ENCODE results near the gene RGS2.

RGS2 gene

GRCh38 chr1:192776206-192776605 lies 32.6 kb upstream of the RGS2 start:
- no peak overlapping the region for H3K4me3 ChIP-seq (ENCODE audit: low read length)
- H3K4me1 ChIP-seq (ENCODE audit: control insufficient read depth, insufficient read depth, low read length) = no peaks in the 10 kb centered on the region
- H3K9ac ChIP-seq (ENCODE audit: low read length) = no peak overlapping the region
- no peaks in the 10 kb centered on the region for H3K36me3 ChIP-seq (ENCODE audit: control insufficient read depth, insufficient read depth, low read length)
- no peaks in the 10 kb centered on the region for H3K27me3 ChIP-seq (ENCODE audit: control insufficient read depth, insufficient read depth, low read length)
- H3K9me3 ChIP-seq (ENCODE audit: control insufficient read depth, low read length) = no peaks in the 10 kb centered on the region

- H3K9ac ChIP-seq (ENCODE audit: low read length) = no peak overlapping the region
- H3K4me3 ChIP-seq (ENCODE audit: low read length) = no peak overlapping the region
- H3K9me3 ChIP-seq (ENCODE audit: control insufficient read depth, low read length) = no peaks in the 10 kb centered on the region
- H3K27me3 ChIP-seq (ENCODE audit: control insufficient read depth, insufficient read depth, low read length) = no peaks in the 10 kb centered on the region
- no peaks in the 10 kb centered on the region for H3K4me1 ChIP-seq (ENCODE audit: control insufficient read depth, insufficient read depth, low read length)
- H3K36me3 ChIP-seq (ENCODE audit: control insufficient read depth, insufficient read depth, low read length) = no peaks in the 10 kb centered on the region
These were observed 31.8 kb upstream of the RGS2 start for GRCh38 chr1:192776998-192777397.

- H3K9ac ChIP-seq (ENCODE audit: low read length) = no peak overlapping the region
These were observed 25.0 kb upstream of the RGS2 start for GRCh38 chr1:192783791-192784190.

GRCh38 chr1:192784397-192784796 lies 24.4 kb upstream of the RGS2 start:
- no peaks in the 10 kb centered on the region for H3K27me3 ChIP-seq (ENCODE audit: control insufficient read depth, insufficient read depth, low read length)
- H3K36me3 ChIP-seq (ENCODE audit: control insufficient read depth, insufficient read depth, low read length) = no peaks in the 10 kb centered on the region
- H3K9me3 ChIP-seq (ENCODE audit: control insufficient read depth, low read length) = no peaks in the 10 kb centered on the region
- no peak overlapping the region for H3K9ac ChIP-seq (ENCODE audit: low read length)
- no peaks in the 10 kb centered on the region for H3K4me1 ChIP-seq (ENCODE audit: control insufficient read depth, insufficient read depth, low read length)
- H3K4me3 ChIP-seq (ENCODE audit: low read length) = no peak overlapping the region

More at GRCh38 chr1:192783791-192784190, 25.0 kb upstream of the RGS2 start:
- Histone ChIP-seq H3K4me3 (ENCODE audit: low read length) (no peak overlapping the region), H3K9me3 (ENCODE audit: control insufficient read depth, low read length) (no peaks in the 10 kb centered on the region), H3K27me3 (ENCODE audit: control insufficient read depth, insufficient read depth, low read length) (no peaks in the 10 kb centered on the region), H3K4me1 (ENCODE audit: control insufficient read depth, insufficient read depth, low read length) (no peaks in the 10 kb centered on the region), H3K36me3 (ENCODE audit: control insufficient read depth, insufficient read depth, low read length) (no peaks in the 10 kb centered on the region)

- Histone ChIP-seq H3K4me3 (ENCODE audit: low read length) (no peak overlapping the region), H3K9ac (ENCODE audit: low read length) (no peak overlapping the region), H3K36me3 (ENCODE audit: control insufficient read depth, insufficient read depth, low read length) (no peaks in the 10 kb centered on the region), H3K4me1 (ENCODE audit: control insufficient read depth, insufficient read depth, low read length) (no peaks in the 10 kb centered on the region), H3K9me3 (ENCODE audit: control insufficient read depth, low read length) (no peaks in the 10 kb centered on the region), H3K27me3 (ENCODE audit: control insufficient read depth, insufficient read depth, low read length) (no peaks in the 10 kb centered on the region)
These were observed 22.3 kb upstream of the RGS2 start for GRCh38 chr1:192786576-192786975.

GRCh38 chr1:192787914-192788585 lies 20.8 kb upstream of the RGS2 start:
- H3K36me3 ChIP-seq (ENCODE audit: control insufficient read depth, insufficient read depth, low read length) = no peaks in the 10 kb centered on the region
- H3K4me3 ChIP-seq (ENCODE audit: low read length) = no peak overlapping the region
- H3K27me3 ChIP-seq (ENCODE audit: control insufficient read depth, insufficient read depth, low read length) = no peaks in the 10 kb centered on the region
- no peaks in the 10 kb centered on the region for H3K9me3 ChIP-seq (ENCODE audit: control insufficient read depth, low read length)
- H3K4me1 ChIP-seq (ENCODE audit: control insufficient read depth, insufficient read depth, low read length) = no peaks in the 10 kb centered on the region
- no peak overlapping the region for H3K9ac ChIP-seq (ENCODE audit: low read length)

GRCh38 chr1:192789871-192790270 lies 19.0 kb upstream of the RGS2 start:
- no peaks in the 10 kb centered on the region for H3K27me3 ChIP-seq (ENCODE audit: control insufficient read depth, insufficient read depth, low read length)
- no peak overlapping the region for H3K4me3 ChIP-seq (ENCODE audit: low read length)
- no peaks in the 10 kb centered on the region for H3K36me3 ChIP-seq (ENCODE audit: control insufficient read depth, insufficient read depth, low read length)
- H3K4me1 ChIP-seq (ENCODE audit: control insufficient read depth, insufficient read depth, low read length) = no peaks in the 10 kb centered on the region
- no peak overlapping the region for H3K9ac ChIP-seq (ENCODE audit: low read length)
- H3K9me3 ChIP-seq (ENCODE audit: control insufficient read depth, low read length) = no peaks in the 10 kb centered on the region

- Histone ChIP-seq H3K9ac (ENCODE audit: low read length) (no peak overlapping the region), H3K27me3 (ENCODE audit: control insufficient read depth, insufficient read depth, low read length) (no peaks in the 10 kb centered on the region), H3K9me3 (ENCODE audit: control insufficient read depth, low read length) (no peaks in the 10 kb centered on the region), H3K36me3 (ENCODE audit: control insufficient read depth, insufficient read depth, low read length) (no peaks in the 10 kb centered on the region), H3K4me3 (ENCODE audit: low read length) (no peak overlapping the region), H3K4me1 (ENCODE audit: control insufficient read depth, insufficient read depth, low read length) (no peaks in the 10 kb centered on the region)
These were observed 16.2 kb upstream of the RGS2 start for GRCh38 chr1:192792628-192793027.

- no peaks in the 10 kb centered on the region for H3K4me1 ChIP-seq (ENCODE audit: control insufficient read depth, insufficient read depth, low read length)
These were observed 14.7 kb upstream of the RGS2 start for GRCh38 chr1:192793983-192794767.

GRCh38 chr1:192794768-192795035 lies 14.1 kb upstream of the RGS2 start:
- Histone ChIP-seq H3K9me3 (ENCODE audit: control insufficient read depth, low read length) (no peaks in the 10 kb centered on the region), H3K27me3 (ENCODE audit: control insufficient read depth, insufficient read depth, low read length) (no peaks in the 10 kb centered on the region), H3K36me3 (ENCODE audit: control insufficient read depth, insufficient read depth, low read length) (no peaks in the 10 kb centered on the region), H3K4me3 (ENCODE audit: low read length) (no peak overlapping the region), H3K4me1 (ENCODE audit: control insufficient read depth, insufficient read depth, low read length) (no peaks in the 10 kb centered on the region), H3K9ac (ENCODE audit: low read length) (no peak overlapping the region)

More at GRCh38 chr1:192793983-192794767, 14.7 kb upstream of the RGS2 start:
- H3K36me3 ChIP-seq (ENCODE audit: control insufficient read depth, insufficient read depth, low read length) = no peaks in the 10 kb centered on the region
- no peaks in the 10 kb centered on the region for H3K27me3 ChIP-seq (ENCODE audit: control insufficient read depth, insufficient read depth, low read length)
- no peaks in the 10 kb centered on the region for H3K9me3 ChIP-seq (ENCODE audit: control insufficient read depth, low read length)
- H3K9ac ChIP-seq (ENCODE audit: low read length) = no peak overlapping the region
- no peak overlapping the region for H3K4me3 ChIP-seq (ENCODE audit: low read length)

GRCh38 chr1:192795916-192796618 lies 12.8 kb upstream of the RGS2 start:
- H3K4me1 ChIP-seq (ENCODE audit: control insufficient read depth, insufficient read depth, low read length) = no peaks in the 10 kb centered on the region
- no peak overlapping the region for H3K9ac ChIP-seq (ENCODE audit: low read length)
- H3K9me3 ChIP-seq (ENCODE audit: control insufficient read depth, low read length) = no peaks in the 10 kb centered on the region
- no peaks in the 10 kb centered on the region for H3K36me3 ChIP-seq (ENCODE audit: control insufficient read depth, insufficient read depth, low read length)
- no peak overlapping the region for H3K4me3 ChIP-seq (ENCODE audit: low read length)
- no peaks in the 10 kb centered on the region for H3K27me3 ChIP-seq (ENCODE audit: control insufficient read depth, insufficient read depth, low read length)

GRCh38 chr1:192797143-192797542 lies 11.7 kb upstream of the RGS2 start:
- no peaks in the 10 kb centered on the region for H3K9me3 ChIP-seq (ENCODE audit: control insufficient read depth, low read length)
- no peak overlapping the region for H3K9ac ChIP-seq (ENCODE audit: low read length)
- H3K4me3 ChIP-seq (ENCODE audit: low read length) = no peak overlapping the region
- no peaks in the 10 kb centered on the region for H3K36me3 ChIP-seq (ENCODE audit: control insufficient read depth, insufficient read depth, low read length)
- H3K4me1 ChIP-seq (ENCODE audit: control insufficient read depth, insufficient read depth, low read length) = no peaks in the 10 kb centered on the region
- no peaks in the 10 kb centered on the region for H3K27me3 ChIP-seq (ENCODE audit: control insufficient read depth, insufficient read depth, low read length)
